Pons (tissue), 1 donor: ENCODE data around the gene CCDC57.
"Not testable (repeated sequence)": the region's sequence is repeated elsewhere in the genome, so short reads cannot be mapped to it uniquely, and the experiment has no call there.

Experiments
- DNase-seq: peaks from one replicate; pipeline ENCODE4 v3.0.0-alpha.2; 2016; ENCODE audit warnings: low spot score

CCDC57 gene

GRCh38 chr17:82225368-82226029 lies 12.9 kb upstream of the CCDC57 start:
- DNase-seq = no peak

GRCh38 chr17:82224666-82225065 lies 12.0 kb upstream of the CCDC57 start:
- DNase-seq = no peak

- no peak for DNase-seq
Observed at GRCh38 chr17:82223517-82223916, 10.9 kb upstream of the CCDC57 start.

- no peak for DNase-seq
Observed at GRCh38 chr17:82222816-82223215, 10.2 kb upstream of the CCDC57 start.

GRCh38 chr17:82221341-82221902 lies 8.8 kb upstream of the CCDC57 start:
- no peak for DNase-seq

- no peak for DNase-seq
Observed at GRCh38 chr17:82219753-82220709, 7.4 kb upstream of the CCDC57 start.

- no peak for DNase-seq
Observed at GRCh38 chr17:82219083-82219482, 6.4 kb upstream of the CCDC57 start.

GRCh38 chr17:82218349-82219075 lies 5.9 kb upstream of the CCDC57 start:
- DNase-seq = no peak

- DNase-seq = no peak
Observed at GRCh38 chr17:82217530-82218204, 5.0 kb upstream of the CCDC57 start.

- DNase-seq = no peak
Observed at GRCh38 chr17:82217120-82217529, 4.5 kb upstream of the CCDC57 start.

- peak; percentile 87 for DNase-seq
Observed at GRCh38 chr17:82216301-82217119, 3.9 kb upstream of the CCDC57 start.

GRCh38 chr17:82215972-82216300 lies 3.3 kb upstream of the CCDC57 start:
- DNase-seq = no peak

GRCh38 chr17:82215095-82215971 lies 2.7 kb upstream of the CCDC57 start:
- no peak for DNase-seq

GRCh38 chr17:82214012-82214628 lies 1.5 kb upstream of the CCDC57 start:
- DNase-seq = no peak

- no peak for DNase-seq
Observed at GRCh38 chr17:82213251-82214011, 789 bp upstream of the CCDC57 start.

- DNase-seq = not testable (repeated sequence)
Observed at GRCh38 chr17:82210655-82211054, 2.0 kb downstream of the CCDC57 start.

GRCh38 chr17:82205720-82206508 lies 6.7 kb downstream of the CCDC57 start:
- DNase-seq = peak; percentile 81
